A673 (cell line): ENCODE measurements around the gene R3HDM4. TPM values are rescaled to one million over a fixed set of nuclear protein-coding genes. Genes with fewer than 3 reads are reported as not detected.

ENCODE experiments used
- BruUV-seq: library from RNA; stranded (reverse); fragments of 400-500 nt; replicated peaks from 2 replicates; lab custom pipeline; 2021; lab: Mats Ljungman, UMichigan
- CTCF ChIA-PET: fragments of 300-600 bp; sonication (Branson Sonifier 250); formaldehyde crosslinking; loops from one replicate; lab custom pipeline; 2022; ENCODE audit warnings: antibody characterized with exemption; lab: Charles Lee
- POLR2A ChIA-PET: fragments of 300-600 bp; sonication (Branson Sonifier 250); formaldehyde crosslinking; loops from one replicate; lab custom pipeline; 2022; ENCODE audit warnings: antibody characterized with exemption; ENCODE audit not compliant: low non-redundant PET; lab: Charles Lee
- DNase-seq: peaks from one replicate; pipeline ENCODE4 v3.0.0-alpha.2; 2015; ENCODE audit warnings: low spot score
- H3K27ac ChIP-seq: fragments of 200-600 bp; sonication (generic); 2 replicates; pipeline ENCODE4 v1.5.1; 2016; ENCODE audit warnings: mixed run types, low read depth, mild to moderate bottlenecking, mixed read lengths, antibody characterized with exemption, low read length; ENCODE audit not compliant: poor library complexity, severe bottlenecking
- H3K27me3 ChIP-seq: fragments of 200-600 bp; sonication (generic); replicated peaks from 2 replicates; pipeline ENCODE4 v1.6.1; 2017; ENCODE audit warnings: mixed run types, low read depth, mild to moderate bottlenecking, mixed read lengths, antibody characterized with exemption, low read length; ENCODE audit not compliant: insufficient read depth, poor library complexity
- H3K36me3 ChIP-seq: fragments of 200-600 bp; sonication (generic); 2 replicates; pipeline ENCODE4 v1.6.1; 2016; ENCODE audit warnings: mixed run types, mild to moderate bottlenecking, mixed read lengths, antibody characterized with exemption, low read length; ENCODE audit not compliant: insufficient read depth, poor library complexity, severe bottlenecking
- H3K4me1 ChIP-seq: fragments of 200-600 bp; sonication (generic); 2 replicates; pipeline ENCODE4 v1.6.1; 2017; ENCODE audit warnings: mixed run types, mild to moderate bottlenecking, mixed read lengths, antibody characterized with exemption, low read length; ENCODE audit not compliant: insufficient read depth, poor library complexity, severe bottlenecking
- H3K4me3 ChIP-seq: fragments of 200-600 bp; sonication (generic); 2 replicates; pipeline ENCODE4 v1.5.1; 2016; ENCODE audit warnings: low read depth, mixed run types, mild to moderate bottlenecking, mixed read lengths, low read length; ENCODE audit not compliant: poor library complexity, severe bottlenecking
- H3K9me3 ChIP-seq: fragments of 200-600 bp; sonication (generic); 2 replicates; pipeline ENCODE4 v1.6.1; 2016; ENCODE audit warnings: mixed run types, low read depth, mild to moderate bottlenecking, mixed read lengths, antibody characterized with exemption, low read length; ENCODE audit not compliant: poor library complexity, severe bottlenecking
- CTCF ChIP-seq: fragments of 300-800, 200-600 bp; sonication (generic); conservative IDR thresholded peaks from 2 replicates; pipeline ENCODE4 v1.5.1; 2017; ENCODE audit warnings: low read depth, mild to moderate bottlenecking, antibody characterized with exemption, low read length, moderate library complexity, mixed read lengths
- EZH2 ChIP-seq: fragments of 200-600 bp; sonication (generic); IDR thresholded peaks from 2 replicates; pipeline ENCODE4 v1.6.1; 2017; ENCODE audit warnings: borderline replicate concordance, low read depth, mild to moderate bottlenecking, mixed read lengths, antibody characterized with exemption, low read length; ENCODE audit not compliant: poor library complexity, severe bottlenecking
- intact Hi-C: fragments of 100-400 bp; cut with micrococcal nuclease; formaldehyde crosslinking; loops from one replicate; pipeline ENCODE4 v1.10.0; 2022; ENCODE audit not compliant: unreplicated experiment
- total RNA-seq: library from RNA; stranded (reverse); gene quantifications from 2 replicates; pipeline ENCODE4 v1.2.3, GENCODE V29; 2021

R3HDM4 gene
- total RNA-seq, 1 experiment from 2014 or later, result 39.3 TPM

GRCh38 chr19:944663-945241 is 31.7 kb upstream of the R3HDM4 start:
- no peak overlapping the region for H3K4me3 ChIP-seq
- POLR2A ChIA-PET, result interaction anchor here (0.6 kb wide), 1 partner anchor 293 kb away, joined by 9 read pairs; no protein-coding TSS in a partner anchor
- no TSS peak for BruUV-seq
- CTCF ChIA-PET, result no interaction called here
- intact Hi-C loops, result no loop called here
- DNase-seq, result no peak
- no peaks in the 10 kb centered on the region for H3K9me3 ChIP-seq
- no peaks in the 10 kb centered on the region for H3K27me3 ChIP-seq
- no peak for TF ChIP-seq CTCF
- TF ChIP-seq EZH2, result no peak
- H3K36me3 ChIP-seq, result no peaks in the 10 kb centered on the region
- peaks cover 14% of the 10 kb centered on the region for H3K4me1 ChIP-seq
- H3K27ac ChIP-seq, result no peak overlapping the region

GRCh38 chr19:944171-944567 is 31.1 kb upstream of the R3HDM4 start:
- Histone ChIP-seq H3K27ac (no peak overlapping the region), H3K4me3 (no peak overlapping the region), H3K9me3 (no peaks in the 10 kb centered on the region), H3K4me1 (peaks cover 14% of the 10 kb centered on the region), H3K36me3 (no peaks in the 10 kb centered on the region), H3K27me3 (no peaks in the 10 kb centered on the region)
- no peak for TF ChIP-seq EZH2
- no peak for TF ChIP-seq CTCF
- no peak for DNase-seq
- POLR2A ChIA-PET, result interaction anchor here (0.6 kb wide), 1 partner anchor 294 kb away, joined by 9 read pairs; no protein-coding TSS in a partner anchor
- CTCF ChIA-PET, result no interaction called here
- intact Hi-C loops, result no loop called here
- no TSS peak for BruUV-seq

GRCh38 chr19:943551-944170 is 30.6 kb upstream of the R3HDM4 start:
- no peaks in the 10 kb centered on the region for H3K9me3 ChIP-seq
- no peak overlapping the region for H3K4me3 ChIP-seq
- H3K36me3 ChIP-seq, result no peaks in the 10 kb centered on the region
- ChIA-PET CTCF (no interaction called here), POLR2A (no interaction called here)
- intact Hi-C loops, result no loop called here
- no peak overlapping the region for H3K27ac ChIP-seq
- H3K4me1 ChIP-seq, result peaks cover 14% of the 10 kb centered on the region
- BruUV-seq, result no TSS peak
- TF ChIP-seq CTCF, result no peak
- no peak for TF ChIP-seq EZH2
- no peaks in the 10 kb centered on the region for H3K27me3 ChIP-seq
- no peak for DNase-seq
